Measurements from ENCODE around the gene PNKP. TPM values are rescaled to one million over a fixed set of nuclear protein-coding genes. Genes with fewer than 3 reads are reported as not detected.
"Not testable (repeated sequence)": the region's sequence is repeated elsewhere in the genome, so short reads cannot be mapped to it uniquely, and the experiment has no call there.

Gene PNKP
- total RNA-seq, 1 donor from 2014 or later: 141 TPM

- intact Hi-C loops (cut with micrococcal nuclease): no loop called here
- no peak overlapping the region for H3K27ac Mint-ChIP-seq
- no peaks in the 10 kb centered on the region for H3K27me3 Mint-ChIP-seq (ENCODE audit: insufficient read depth)
- H3K9me3 Mint-ChIP-seq: no peaks in the 10 kb centered on the region
- DNase-seq (ENCODE audit: low spot score): no peak
- no peak overlapping the region for H3K4me3 Mint-ChIP-seq
- H3K36me3 Mint-ChIP-seq (ENCODE audit: low read depth): peaks cover 16% of the 10 kb centered on the region
- peaks cover 5% of the 10 kb centered on the region for H3K4me1 Mint-ChIP-seq (ENCODE audit: low read depth)
Measured at GRCh38 chr19:49824662-49825061, 42.7 kb downstream of the PNKP start.

- H3K4me3 Mint-ChIP-seq: no peak overlapping the region
- DNase-seq (ENCODE audit: low spot score): no peak
- H3K27ac Mint-ChIP-seq: no peak overlapping the region
- peaks cover 16% of the 10 kb centered on the region for H3K36me3 Mint-ChIP-seq (ENCODE audit: low read depth)
- H3K4me1 Mint-ChIP-seq (ENCODE audit: low read depth): peaks cover 14% of the 10 kb centered on the region
- intact Hi-C loops (cut with micrococcal nuclease): no loop called here
- no peaks in the 10 kb centered on the region for H3K9me3 Mint-ChIP-seq
- H3K27me3 Mint-ChIP-seq (ENCODE audit: insufficient read depth): no peaks in the 10 kb centered on the region
Measured at GRCh38 chr19:49823472-49823871, 43.9 kb downstream of the PNKP start.

GRCh38 chr19:49820125-49820524 is 47.3 kb downstream of the PNKP start:
- H3K4me3 Mint-ChIP-seq: no peak overlapping the region
- no peaks in the 10 kb centered on the region for H3K9me3 Mint-ChIP-seq
- no peaks in the 10 kb centered on the region for H3K27me3 Mint-ChIP-seq (ENCODE audit: insufficient read depth)
- H3K27ac Mint-ChIP-seq: no peak overlapping the region
- DNase-seq (ENCODE audit: low spot score): no peak
- H3K4me1 Mint-ChIP-seq (ENCODE audit: low read depth): peaks cover 19% of the 10 kb centered on the region
- H3K36me3 Mint-ChIP-seq (ENCODE audit: low read depth): peaks cover 9% of the 10 kb centered on the region
- intact Hi-C loops (cut with micrococcal nuclease): no loop called here

- H3K9me3 Mint-ChIP-seq; H3K36me3 Mint-ChIP-seq (ENCODE audit: low read depth); H3K27me3 Mint-ChIP-seq (ENCODE audit: insufficient read depth); DNase-seq (ENCODE audit: low spot score): not testable (repeated sequence)
- intact Hi-C loops (cut with micrococcal nuclease): loop anchor here (10.0 kb wide), 2 partner anchors 165 to 225 kb away; partner anchors contain the start of gene PRR12
- peaks cover 19% of the 10 kb centered on the region for H3K4me1 Mint-ChIP-seq (ENCODE audit: low read depth)
- H3K27ac Mint-ChIP-seq: peak overlapping the region; percentile 93
- peak overlapping the region; percentile 94 for H3K4me3 Mint-ChIP-seq
Measured at GRCh38 chr19:49819452-49820115, 47.8 kb downstream of the PNKP start.

- Mint-ChIP-seq H3K27ac (peak overlapping the region; percentile 93), H3K36me3 (ENCODE audit: low read depth) (peaks cover 9% of the 10 kb centered on the region), H3K27me3 (ENCODE audit: insufficient read depth) (no peaks in the 10 kb centered on the region), H3K4me1 (ENCODE audit: low read depth) (peaks cover 19% of the 10 kb centered on the region), H3K9me3 (no peaks in the 10 kb centered on the region), H3K4me3 (peak overlapping the region; percentile 94)
- DNase-seq (ENCODE audit: low spot score): no peak
- intact Hi-C loops (cut with micrococcal nuclease): loop anchor here (1.0 to 10.0 kb wide), 4 partner anchors 48 to 224 kb away; partner anchors contain the start of genes PNKP and PRR12
Measured at GRCh38 chr19:49818649-49819370, 48.6 kb downstream of the PNKP start.

GRCh38 chr19:49817964-49818648 is 49.3 kb downstream of the PNKP start, which contains the start of gene MED25:
Gene MED25, plus strand, starts transcription at chr19:49818289. Its CDS starts 53 bp downstream, at chr19:49818342.
- Mint-ChIP-seq H3K4me1 (ENCODE audit: low read depth) (peaks cover 25% of the 10 kb centered on the region), H3K4me3 (peak within 1 kb of the TSS; percentile 94), H3K9me3 (no peaks in the 10 kb centered on the region), H3K27me3 (ENCODE audit: insufficient read depth) (no peaks in the 10 kb centered on the region), H3K36me3 (ENCODE audit: low read depth) (peaks cover 2% of the 10 kb centered on the region), H3K27ac (peak within 1 kb of the TSS; percentile 93)
- DNase-seq (ENCODE audit: low spot score): peak; percentile 88
- intact Hi-C loops (cut with micrococcal nuclease): loop anchor here (1.0 to 10.0 kb wide), 5 partner anchors 32 to 223 kb away; partner anchors contain the start of genes PNKP and PRR12

GRCh38 chr19:49816590-49816989 is 50.8 kb downstream of the PNKP start:
- H3K36me3 Mint-ChIP-seq (ENCODE audit: low read depth): no peaks in the 10 kb centered on the region
- intact Hi-C loops (cut with micrococcal nuclease): loop anchor here (10.0 kb wide), 2 partner anchors 168 to 222 kb away; partner anchors contain the start of gene PRR12
- no peaks in the 10 kb centered on the region for H3K9me3 Mint-ChIP-seq
- peak overlapping the region; percentile 42 for H3K4me3 Mint-ChIP-seq
- H3K27ac Mint-ChIP-seq: no peak overlapping the region
- no peaks in the 10 kb centered on the region for H3K27me3 Mint-ChIP-seq (ENCODE audit: insufficient read depth)
- no peak for DNase-seq (ENCODE audit: low spot score)
- peaks cover 36% of the 10 kb centered on the region for H3K4me1 Mint-ChIP-seq (ENCODE audit: low read depth)

GRCh38 chr19:49814010-49814409 is 53.4 kb downstream of the PNKP start:
- Mint-ChIP-seq H3K4me3 (peak overlapping the region; percentile 92), H3K27ac (no peak overlapping the region), H3K27me3 (ENCODE audit: insufficient read depth) (no peaks in the 10 kb centered on the region), H3K36me3 (ENCODE audit: low read depth) (peaks cover 4% of the 10 kb centered on the region), H3K9me3 (no peaks in the 10 kb centered on the region), H3K4me1 (ENCODE audit: low read depth) (peaks cover 33% of the 10 kb centered on the region)
- no peak for DNase-seq (ENCODE audit: low spot score)
- intact Hi-C loops (cut with micrococcal nuclease): loop anchor here (5.0 to 10.0 kb wide), 3 partner anchors 171 to 317 kb away; partner anchors contain the start of genes PRR12 and RPS11

- H3K9me3 Mint-ChIP-seq: no peaks in the 10 kb centered on the region
- peaks cover 36% of the 10 kb centered on the region for H3K4me1 Mint-ChIP-seq (ENCODE audit: low read depth)
- H3K4me3 Mint-ChIP-seq: peak within 1 kb of the TSS; percentile 92
- H3K27ac Mint-ChIP-seq: peak within 1 kb of the TSS; percentile 95
- peaks cover 4% of the 10 kb centered on the region for H3K36me3 Mint-ChIP-seq (ENCODE audit: low read depth)
- no peaks in the 10 kb centered on the region for H3K27me3 Mint-ChIP-seq (ENCODE audit: insufficient read depth)
- peak; percentile 89 for DNase-seq (ENCODE audit: low spot score)
- intact Hi-C loops (cut with micrococcal nuclease): loop anchor here (1.0 to 10.0 kb wide), 11 partner anchors 47 to 316 kb away; partner anchors contain the start of genes PRMT1, PRR12, RPS11 and RRAS
Measured at GRCh38 chr19:49812997-49813861, 54.1 kb downstream of the PNKP start, which contains the start of gene FUZ. Gene FUZ, minus strand, starts transcription at chr19:49813292. Its CDS starts 186 bp downstream, at chr19:49813106.

- no peak for DNase-seq (ENCODE audit: low spot score)
- Mint-ChIP-seq H3K4me1 (ENCODE audit: low read depth) (peaks cover 43% of the 10 kb centered on the region), H3K36me3 (ENCODE audit: low read depth) (peaks cover 7% of the 10 kb centered on the region), H3K27ac (peak overlapping the region; percentile 95), H3K9me3 (no peaks in the 10 kb centered on the region), H3K4me3 (peak overlapping the region; percentile 92), H3K27me3 (ENCODE audit: insufficient read depth) (no peaks in the 10 kb centered on the region)
- intact Hi-C loops (cut with micrococcal nuclease): loop anchor here (2.0 to 10.0 kb wide), 5 partner anchors 96 to 315 kb away; partner anchors contain the start of genes PRMT1, PRR12 and RPS11
Measured at GRCh38 chr19:49812452-49812996, 54.9 kb downstream of the PNKP start.

- H3K36me3 Mint-ChIP-seq (ENCODE audit: low read depth): peaks cover 8% of the 10 kb centered on the region
- intact Hi-C loops (cut with micrococcal nuclease): loop anchor here (5.0 to 10.0 kb wide), 3 partner anchors 173 to 314 kb away; partner anchors contain the start of genes PRR12 and RPS11
- peak overlapping the region; percentile 39 for H3K4me3 Mint-ChIP-seq
- H3K27me3 Mint-ChIP-seq (ENCODE audit: insufficient read depth): no peaks in the 10 kb centered on the region
- H3K9me3 Mint-ChIP-seq: no peaks in the 10 kb centered on the region
- no peak for DNase-seq (ENCODE audit: low spot score)
- no peak overlapping the region for H3K27ac Mint-ChIP-seq
- peaks cover 42% of the 10 kb centered on the region for H3K4me1 Mint-ChIP-seq (ENCODE audit: low read depth)
Measured at GRCh38 chr19:49811328-49811727, 56.0 kb downstream of the PNKP start.

All from activated T-helper 1 cell treated with anti-CD3 and anti-CD28 coated beads, Interleukin-12 subunit alpha, Interleukin-12 subunit beta, Interleukin-2, Interleukin-4 antibody, amounts not matched to agents 30 ng/mL and 10 ng/mL and 1 ng/mL, durations not matched to agents 14 hours and 24 hours and 36 hours (primary cell).